ENCODE measurements around the gene ACYP2.

The ACYP2 gene

GRCh38 chr2:54298514-54298913 is 183.1 kb downstream of the ACYP2 start:
- ChIA-PET CTCF (interaction anchor here (0.6 kb wide), 1 partner anchor 88 kb away, joined by 3 read pairs; no protein-coding TSS in a partner anchor), POLR2A (no interaction called here)
- no peak for TF ChIP-seq PKNOX1 (IDR thresholded peaks at IDR 0.05)
- no peak for TF ChIP-seq FOXM1 (IDR thresholded peaks at IDR 0.05; ENCODE audit: borderline replicate concordance)
- no peak for TF ChIP-seq CTBP1 (IDR thresholded peaks at IDR 0.05; ENCODE audit: borderline replicate concordance)
- DNase-seq (ENCODE audit: extremely low spot score), result no peak

GRCh38 chr2:54303631-54304030 is 188.2 kb downstream of the ACYP2 start:
- CTCF ChIA-PET, result interaction anchor here (0.7 kb wide), 2 partner anchors 12 to 13 kb away, joined by 4 to 6 read pairs; no protein-coding TSS in a partner anchor
- POLR2A ChIA-PET, result no interaction called here
- TF ChIP-seq PKNOX1 (IDR thresholded peaks at IDR 0.05) (no peak), ELF4 (IDR thresholded peaks at IDR 0.05) (no peak), ZNF384 (IDR thresholded peaks at IDR 0.05) (no peak), CTBP1 (IDR thresholded peaks at IDR 0.05; ENCODE audit: borderline replicate concordance) (no peak), FOXK2 (IDR thresholded peaks at IDR 0.05) (no peak), TARDBP (IDR thresholded peaks at IDR 0.05) (no peak), SUZ12 (IDR thresholded peaks at IDR 0.05) (no peak), L3MBTL2 (conservative IDR thresholded peaks at IDR 0.05) (no peak), LEF1 (IDR thresholded peaks at IDR 0.05; ENCODE audit: borderline replicate concordance) (no peak), SP1 (IDR thresholded peaks at IDR 0.05) (no peak), FOXM1 (IDR thresholded peaks at IDR 0.05; ENCODE audit: borderline replicate concordance) (no peak)
- no peak for DNase-seq (ENCODE audit: extremely low spot score)

- DNase-seq (ENCODE audit: extremely low spot score), result no peak
- ChIA-PET POLR2A (no interaction called here), CTCF (no interaction called here)
- no peak for TF ChIP-seq FOXA1 (IDR thresholded peaks at IDR 0.05)
- TF ChIP-seq FOXK2 (IDR thresholded peaks at IDR 0.05), result no peak
- no peak for TF ChIP-seq HDGF (IDR thresholded peaks at IDR 0.05; ENCODE audit: borderline replicate concordance)
- no peak for TF ChIP-seq ELF4 (IDR thresholded peaks at IDR 0.05)
- no peak for TF ChIP-seq SP1 (IDR thresholded peaks at IDR 0.05)
- TF ChIP-seq SUZ12 (IDR thresholded peaks at IDR 0.05), result no peak
- TF ChIP-seq CTBP1 (IDR thresholded peaks at IDR 0.05; ENCODE audit: borderline replicate concordance), result no peak
- no peak for TF ChIP-seq PKNOX1 (IDR thresholded peaks at IDR 0.05)
- no peak for TF ChIP-seq FOXM1 (IDR thresholded peaks at IDR 0.05; ENCODE audit: borderline replicate concordance)
- TF ChIP-seq NFRKB (IDR thresholded peaks at IDR 0.05), result no peak
- TF ChIP-seq L3MBTL2 (conservative IDR thresholded peaks at IDR 0.05), result no peak
- no peak for TF ChIP-seq ZNF384 (IDR thresholded peaks at IDR 0.05)
- no peak for TF ChIP-seq TARDBP (IDR thresholded peaks at IDR 0.05)
- no peak for TF ChIP-seq ARNT (IDR thresholded peaks at IDR 0.05)
- TF ChIP-seq BHLHE40 (IDR thresholded peaks at IDR 0.05; ENCODE audit: borderline replicate concordance), result no peak
- TF ChIP-seq LEF1 (IDR thresholded peaks at IDR 0.05; ENCODE audit: borderline replicate concordance), result no peak
These were observed 191.1 kb downstream of the ACYP2 start for GRCh38 chr2:54306556-54306955.

- DNase-seq (ENCODE audit: extremely low spot score), result no peak
- TF ChIP-seq FOXM1 (IDR thresholded peaks at IDR 0.05; ENCODE audit: borderline replicate concordance) (no peak), SP1 (IDR thresholded peaks at IDR 0.05) (no peak), BHLHE40 (IDR thresholded peaks at IDR 0.05; ENCODE audit: borderline replicate concordance) (no peak), ELF4 (IDR thresholded peaks at IDR 0.05) (no peak), L3MBTL2 (conservative IDR thresholded peaks at IDR 0.05) (no peak), ARNT (IDR thresholded peaks at IDR 0.05) (no peak), FOXK2 (IDR thresholded peaks at IDR 0.05) (no peak), PKNOX1 (IDR thresholded peaks at IDR 0.05) (no peak), ZNF384 (IDR thresholded peaks at IDR 0.05) (no peak), LEF1 (IDR thresholded peaks at IDR 0.05; ENCODE audit: borderline replicate concordance) (no peak), HDGF (IDR thresholded peaks at IDR 0.05; ENCODE audit: borderline replicate concordance) (no peak), NFRKB (IDR thresholded peaks at IDR 0.05) (no peak), SUZ12 (IDR thresholded peaks at IDR 0.05) (no peak), FOXA1 (IDR thresholded peaks at IDR 0.05) (no peak), CTBP1 (IDR thresholded peaks at IDR 0.05; ENCODE audit: borderline replicate concordance) (no peak), TARDBP (IDR thresholded peaks at IDR 0.05) (no peak)
- ChIA-PET POLR2A (no interaction called here), CTCF (no interaction called here)
These were observed 192.8 kb downstream of the ACYP2 start for GRCh38 chr2:54308186-54308585.

GRCh38 chr2:54308782-54309181 is 193.4 kb downstream of the ACYP2 start:
- no peak for DNase-seq (ENCODE audit: extremely low spot score)
- POLR2A ChIA-PET, result no interaction called here
- TF ChIP-seq LEF1 (IDR thresholded peaks at IDR 0.05; ENCODE audit: borderline replicate concordance) (no peak), ZNF384 (IDR thresholded peaks at IDR 0.05) (no peak), TARDBP (IDR thresholded peaks at IDR 0.05) (no peak), FOXA1 (IDR thresholded peaks at IDR 0.05) (no peak), PKNOX1 (IDR thresholded peaks at IDR 0.05) (no peak), ARNT (IDR thresholded peaks at IDR 0.05) (no peak), HDGF (IDR thresholded peaks at IDR 0.05; ENCODE audit: borderline replicate concordance) (no peak), BHLHE40 (IDR thresholded peaks at IDR 0.05; ENCODE audit: borderline replicate concordance) (no peak), FOXK2 (IDR thresholded peaks at IDR 0.05) (no peak), SP1 (IDR thresholded peaks at IDR 0.05) (no peak), FOXM1 (IDR thresholded peaks at IDR 0.05; ENCODE audit: borderline replicate concordance) (no peak), NFRKB (IDR thresholded peaks at IDR 0.05) (no peak)
- CTCF ChIA-PET, result no interaction called here
